Upper lobe of left lung (tissue), 6 donors: ENCODE data around the gene MYO9B. TPM values are rescaled to one million over a fixed set of nuclear protein-coding genes. Genes with fewer than 3 reads are reported as not detected.
A peak's percentile ranks its signal among the peaks of the same experiment; 100 is the strongest.

Experiments used
- ATAC-seq, 2 donors: fragments of 200-7000 bp; cut with Tn5 transposase; one replicate each; pipeline ENCODE4 v1.9.1; 2022; ENCODE audit warnings: mild to moderate bottlenecking in 2 of 2, moderate library complexity in 2 of 2; ENCODE audit not compliant: low FRiP score in 2 of 2
- DNase-seq, 2 donors: peaks; one replicate each; pipeline ENCODE4 v3.0.0-alpha.2; 2019 to 2020
- H3K27ac ChIP-seq, 4 donors: fragments of 200-600 bp; sonication (generic); one replicate each; pipeline ENCODE4 v1.5.1; 2016 to 2019
- H3K27me3 ChIP-seq, 4 donors: fragments of 200-600 bp; sonication (generic); one replicate each; pipeline ENCODE4 v1.5.1; 2017 to 2019
- H3K36me3 ChIP-seq, 4 donors: fragments of 200-600 bp; sonication (generic); one replicate each; pipeline ENCODE4 v1.5.1; 2016 to 2019
- H3K4me1 ChIP-seq, 4 donors: fragments of 200-600 bp; sonication (generic); one replicate each; pipeline ENCODE4 v1.5.1; 2018 to 2019
- H3K4me3 ChIP-seq, 4 donors: fragments of 200-600 bp; sonication (generic); one replicate each; pipeline ENCODE4 v1.5.1; 2017 to 2019; ENCODE audit warnings: mild to moderate bottlenecking in 2 of 4, moderate library complexity in 1 of 4
- H3K9me3 ChIP-seq, 4 donors: fragments of 200-600 bp; sonication (generic); one replicate each; pipeline ENCODE4 v1.5.1; 2018 to 2019
- EP300 ChIP-seq, 4 donors: sonication (generic); formaldehyde crosslinking; IDR thresholded peaks; one replicate each; pipeline ENCODE4 v1.5.1; 2017; ENCODE audit warnings: antibody characterized with exemption in 4 of 4, control low read depth in 2 of 4
- POLR2A ChIP-seq, 4 donors: fragments of 450-650 bp; IDR thresholded peaks; one replicate each; pipeline ENCODE4 v1.5.1; 2016 to 2017; ENCODE audit warnings: antibody characterized with exemption in 4 of 4, mild to moderate bottlenecking in 2 of 4
- POLR2AphosphoS5 ChIP-seq, 2 donors: sonication (generic); formaldehyde crosslinking; IDR thresholded peaks; one replicate each; pipeline ENCODE4 v1.5.1; 2017; ENCODE audit warnings: antibody characterized with exemption in 2 of 2
- WGBS, 2 donors: methylation state at CpG; one replicate each; pipeline ENCODE4 v1.1.5; 2017 to 2018; 5-methylcytosine and 5-hydroxymethylcytosine counted together
- total RNA-seq, 6 donors: library from RNA; depleted of rRNA in 4 of 6; stranded (reverse); fragments of >200 nt in 4 of 6; gene quantifications; one replicate each; pipeline versions ENCODE4 v1.1.0 to v1.2.1, GENCODE V29; 2016 to 2021
- TF ChIP-seq, protein P1 (sequence below), 6 experiments: fragments of 450-650 bp in 4 of 6; fragments of 200-600 bp in 2 of 6; sonication (generic) in 2 of 6; IDR thresholded peaks; one replicate each; pipeline ENCODE4 v1.5.1; 2016 to 2019; ENCODE audit warnings: antibody characterized with exemption in 6 of 6
- donor health status: DM: no; HTN: no; CAD: no; lungs with moderate emphysema.
- donor health status: DM: no; HTN: yes; CAD: no; lungs with severe emphysema.

MYO9B gene
- total RNA-seq, 6 donors from 2014 or later, result 72.3 to 408 (median 146) TPM

GRCh38 chr19:17242431-17243208, 167.0 kb downstream of the MYO9B start:
- no peak for TF ChIP-seq POLR2A (IDR thresholded peaks at IDR 0.05)
- no peak for TF ChIP-seq POLR2AphosphoS5 (IDR thresholded peaks at IDR 0.05)
- TF ChIP-seq, protein P1, sequence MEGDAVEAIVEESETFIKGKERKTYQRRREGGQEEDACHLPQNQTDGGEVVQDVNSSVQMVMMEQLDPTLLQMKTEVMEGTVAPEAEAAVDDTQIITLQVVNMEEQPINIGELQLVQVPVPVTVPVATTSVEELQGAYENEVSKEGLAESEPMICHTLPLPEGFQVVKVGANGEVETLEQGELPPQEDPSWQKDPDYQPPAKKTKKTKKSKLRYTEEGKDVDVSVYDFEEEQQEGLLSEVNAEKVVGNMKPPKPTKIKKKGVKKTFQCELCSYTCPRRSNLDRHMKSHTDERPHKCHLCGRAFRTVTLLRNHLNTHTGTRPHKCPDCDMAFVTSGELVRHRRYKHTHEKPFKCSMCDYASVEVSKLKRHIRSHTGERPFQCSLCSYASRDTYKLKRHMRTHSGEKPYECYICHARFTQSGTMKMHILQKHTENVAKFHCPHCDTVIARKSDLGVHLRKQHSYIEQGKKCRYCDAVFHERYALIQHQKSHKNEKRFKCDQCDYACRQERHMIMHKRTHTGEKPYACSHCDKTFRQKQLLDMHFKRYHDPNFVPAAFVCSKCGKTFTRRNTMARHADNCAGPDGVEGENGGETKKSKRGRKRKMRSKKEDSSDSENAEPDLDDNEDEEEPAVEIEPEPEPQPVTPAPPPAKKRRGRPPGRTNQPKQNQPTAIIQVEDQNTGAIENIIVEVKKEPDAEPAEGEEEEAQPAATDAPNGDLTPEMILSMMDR (IDR thresholded peaks at IDR 0.05), result no peak
- no peak for TF ChIP-seq EP300 (IDR thresholded peaks at IDR 0.05)
- WGBS, 2 donors, result 100% methylated on average over 1 to 5 of the region's 8 CpGs
- H3K4me1 ChIP-seq, result peaks cover 28 to 72% (median 50%) of the 10 kb centered on the region in 4 donors
- H3K36me3 ChIP-seq, result peaks cover 0 to 16% (median 6%) of the 10 kb centered on the region in 4 donors
- H3K4me3 ChIP-seq, result peak overlapping the region in 2 of 4 donors; percentile 92 to 95
- peak overlapping the region; percentile 81 to 90 (median 88) for H3K27ac ChIP-seq
- H3K9me3 ChIP-seq, result no peaks in the 10 kb centered on the region
- DNase-seq (no peak), ATAC-seq (no peak)
- no peaks in the 10 kb centered on the region for H3K27me3 ChIP-seq

DNA sequence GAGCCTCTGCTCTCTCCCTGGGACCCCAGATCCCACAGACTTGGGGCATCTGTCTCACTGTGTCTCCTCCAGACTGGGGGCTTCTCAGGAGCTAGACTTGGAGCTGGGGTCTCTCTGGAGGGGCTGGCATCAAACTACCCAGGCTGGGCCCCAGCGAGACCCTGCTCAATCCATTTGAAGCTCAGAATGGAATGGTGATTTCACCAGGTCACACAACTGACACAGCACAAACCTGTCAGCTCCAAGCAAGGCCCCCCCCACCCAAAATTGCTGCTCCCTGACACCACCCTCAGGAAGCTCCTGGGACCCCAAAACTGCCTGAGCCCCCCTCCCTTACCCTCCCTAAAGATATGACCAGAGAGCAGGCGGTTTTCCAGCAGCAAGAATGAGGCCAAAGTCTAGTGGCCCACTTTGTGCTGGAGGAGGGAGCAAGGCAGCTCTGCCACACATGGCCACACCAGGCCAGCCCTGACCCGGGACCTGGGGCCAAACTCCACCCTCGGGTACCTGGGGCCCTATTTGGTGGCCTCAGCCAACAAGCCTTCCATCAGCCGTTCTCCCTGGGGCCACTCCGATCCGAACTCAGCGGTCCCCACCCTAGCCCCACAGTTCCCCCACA, 167.7 kb downstream of the MYO9B start:
- peaks cover 28 to 72% (median 52%) of the 10 kb centered on the region in 4 donors for H3K4me1 ChIP-seq
- DNase-seq (no peak), ATAC-seq (no peak)
- peak overlapping the region; percentile 92 to 97 (median 96) for H3K4me3 ChIP-seq
- no peaks in the 10 kb centered on the region for H3K27me3 ChIP-seq
- peak overlapping the region; percentile 81 to 90 (median 88) for H3K27ac ChIP-seq
- H3K36me3 ChIP-seq, result peaks cover 0 to 10% (median 5%) of the 10 kb centered on the region in 4 donors
- 55 to 69% methylated on average over 5 to 8 of the region's 8 CpGs for WGBS, 2 donors
- no peaks in the 10 kb centered on the region for H3K9me3 ChIP-seq
- TF ChIP-seq, protein P1 (IDR thresholded peaks at IDR 0.05), result no peak
- no peak for TF ChIP-seq POLR2A (IDR thresholded peaks at IDR 0.05)
- no peak for TF ChIP-seq EP300 (IDR thresholded peaks at IDR 0.05)
- TF ChIP-seq POLR2AphosphoS5 (IDR thresholded peaks at IDR 0.05), result no peak

DNA sequence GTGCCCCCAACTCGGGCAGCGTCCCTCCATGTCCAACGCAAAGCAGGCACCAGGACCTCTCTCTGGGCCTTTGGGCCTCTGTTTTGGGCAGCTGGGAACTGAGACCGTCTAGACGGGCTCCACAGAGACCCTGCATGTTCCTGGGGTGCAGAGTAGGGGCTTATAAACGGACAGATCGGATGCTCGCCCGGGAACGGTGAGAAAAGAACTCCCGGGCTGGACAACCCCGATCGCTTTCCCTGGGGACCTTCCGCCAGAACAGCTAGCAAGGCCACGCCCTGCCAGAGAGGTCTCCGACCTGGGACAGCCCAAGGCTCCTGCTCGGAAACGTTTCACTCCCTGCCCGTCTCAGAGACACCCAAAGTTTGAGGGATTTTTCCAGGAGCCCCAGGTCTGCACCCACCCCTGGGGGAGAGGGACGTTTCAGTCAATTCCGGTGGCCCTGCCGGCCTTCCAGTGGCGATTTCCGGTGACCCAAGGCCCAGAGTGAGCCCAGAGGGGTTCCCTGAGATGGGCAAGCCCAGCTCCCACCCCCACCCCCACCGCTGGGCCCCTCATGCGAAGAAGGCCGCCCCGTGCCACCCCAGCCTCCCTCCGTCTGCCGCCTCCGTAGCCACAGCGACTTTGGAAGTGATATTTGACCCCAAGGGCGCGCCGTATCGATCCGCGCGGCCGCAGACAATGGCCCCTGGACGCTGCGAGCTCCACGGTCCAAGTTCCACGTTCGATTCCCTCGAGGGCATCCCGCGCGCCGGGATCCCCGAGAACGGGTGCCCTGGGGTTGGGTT, 168.4 kb downstream of the MYO9B start:
- Histone ChIP-seq H3K9me3 (no peaks in the 10 kb centered on the region), H3K27ac (peak overlapping the region; percentile 81 to 90 (median 88)), H3K27me3 (no peaks in the 10 kb centered on the region), H3K4me3 (peak overlapping the region; percentile 92 to 97 (median 96)), H3K36me3 (peaks cover 0 to 6% (median 2%) of the 10 kb centered on the region in 4 donors), H3K4me1 (peaks cover 28 to 72% (median 55%) of the 10 kb centered on the region in 4 donors)
- WGBS, 2 donors, result 42 to 60% methylated on average over 17 to 42 of the region's 52 CpGs
- DNase-seq, result peak; percentile 72 to 85
- peak; percentile 12 to 41 for ATAC-seq
- TF ChIP-seq, protein P1 (IDR thresholded peaks at IDR 0.05), result no peak
- peak in 1 of 4 donors; percentile 22 for TF ChIP-seq POLR2A (IDR thresholded peaks at IDR 0.05)

- peaks cover 28 to 63% (median 52%) of the 10 kb centered on the region in 4 donors for H3K4me1 ChIP-seq
- no peak for ATAC-seq
- DNase-seq, result peak in 1 of 2 donors; percentile 93
- no peaks in the 10 kb centered on the region for H3K9me3 ChIP-seq
- H3K4me3 ChIP-seq, result peak overlapping the region; percentile 92 to 97 (median 96)
- TF ChIP-seq POLR2A (IDR thresholded peaks at IDR 0.05) (no peak), EP300 (IDR thresholded peaks at IDR 0.05) (no peak), POLR2AphosphoS5 (IDR thresholded peaks at IDR 0.05) (no peak)
- TF ChIP-seq, protein P1 (IDR thresholded peaks at IDR 0.05), result no peak
- no peaks in the 10 kb centered on the region for H3K27me3 ChIP-seq
- 0 to 10% methylated on average over 8 to 10 of the region's 100 CpGs for WGBS, 2 donors
- H3K27ac ChIP-seq, result peak overlapping the region; percentile 81 to 90 (median 88)
- H3K36me3 ChIP-seq, result peaks cover 0 to 6% (median 2%) of the 10 kb centered on the region in 4 donors
Measured at GRCh38 chr19:17244618-17245534, 169.3 kb downstream of the MYO9B start.
